GM23248 (cell line): ENCODE measurements around the gene SLC4A5.

Source experiments
- EZH2 ChIP-seq: fragments of 200-600 bp; sonication (generic); IDR thresholded peaks from 2 replicates; pipeline ENCODE4 v1.6.1; 2018; ENCODE audit warnings: antibody characterized with exemption, mild to moderate bottlenecking; ENCODE audit not compliant: insufficient read depth, poor library complexity, severe bottlenecking
- EZH2phosphoT487 ChIP-seq: fragments of 200-600 bp; sonication (generic); IDR thresholded peaks from 2 replicates; pipeline ENCODE4 v1.6.1; 2018; ENCODE audit warnings: antibody characterized with exemption, moderate library complexity, mild to moderate bottlenecking, low read depth; ENCODE audit not compliant: insufficient read depth

DNA sequence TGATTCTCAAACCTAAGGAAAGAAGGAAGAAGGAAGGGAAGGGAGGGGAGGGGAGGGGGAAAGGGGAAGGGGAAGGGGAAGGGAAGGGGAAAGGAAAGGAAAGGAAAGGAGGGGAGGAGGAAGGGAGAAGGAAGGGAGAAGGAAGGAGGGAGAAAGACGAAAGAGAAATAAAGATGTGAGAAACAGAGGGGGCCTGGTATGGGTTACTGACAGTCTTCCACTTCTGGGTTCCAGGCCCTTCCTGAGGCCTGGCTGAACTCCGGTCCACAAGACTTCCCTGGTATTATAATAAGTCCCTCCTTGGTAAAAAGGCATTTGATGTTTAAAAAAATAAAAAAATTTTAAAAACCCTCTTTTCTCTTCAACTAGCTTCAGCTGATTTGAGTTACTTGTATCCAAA, 17.4 kb downstream of the SLC4A5 start:
- TF ChIP-seq EZH2 (no peak), EZH2phosphoT487 (no peak)
